Activated CD4-positive, alpha-beta T cell treated with anti-CD3 and anti-CD28 coated beads, Interleukin-2, amount 50 U/mL, for 1 hour (primary cell): ENCODE measurements around the gene SLC2A13.
"Not testable (repeated sequence)": the region's sequence is repeated elsewhere in the genome, so short reads cannot be mapped to it uniquely, and the experiment has no call there.

Experiments used
- DNase-seq: peaks from one replicate; pipeline ENCODE4 v3.0.0-alpha.2; 2020

The SLC2A13 gene

DNA sequence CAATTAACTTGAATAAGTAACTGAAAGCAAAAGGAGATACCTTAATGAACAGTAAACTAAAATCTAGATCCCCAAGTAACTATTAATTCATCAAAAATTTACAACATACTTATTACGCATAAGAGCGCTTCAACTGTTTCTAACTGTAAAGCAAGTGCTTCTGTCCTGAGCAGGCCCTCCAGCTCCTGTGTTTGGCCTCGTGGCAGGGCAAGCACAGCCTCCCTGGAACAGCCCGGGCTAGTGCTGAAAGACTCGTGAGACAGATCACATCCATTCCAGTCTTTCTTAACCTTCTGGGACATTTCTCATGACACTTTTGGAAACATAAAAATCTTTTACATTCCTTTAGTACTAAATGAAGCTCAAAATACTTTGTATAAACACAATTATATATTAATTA lies 307.5 kb downstream of the SLC2A13 start:
- no peak for DNase-seq

DNA sequence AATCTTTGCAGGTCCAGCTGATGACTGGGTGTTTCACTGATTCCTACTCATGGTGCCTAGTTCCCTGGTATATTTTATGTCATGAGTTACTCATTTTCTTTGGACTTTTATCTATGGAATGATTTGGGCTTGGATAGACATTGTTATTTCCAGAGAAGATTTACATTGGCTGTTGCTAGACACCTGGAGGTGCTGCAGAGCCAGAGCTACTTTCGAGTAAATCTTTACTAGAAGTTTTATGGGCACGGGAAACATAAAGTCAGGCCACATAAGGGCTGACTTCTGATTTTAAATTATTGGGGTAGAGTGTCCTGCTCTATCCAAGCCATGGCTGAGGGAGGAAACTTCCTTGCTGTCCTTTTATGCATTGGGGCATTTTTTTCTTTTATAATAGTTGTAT lies 310.4 kb downstream of the SLC2A13 start:
- DNase-seq: no peak

DNA sequence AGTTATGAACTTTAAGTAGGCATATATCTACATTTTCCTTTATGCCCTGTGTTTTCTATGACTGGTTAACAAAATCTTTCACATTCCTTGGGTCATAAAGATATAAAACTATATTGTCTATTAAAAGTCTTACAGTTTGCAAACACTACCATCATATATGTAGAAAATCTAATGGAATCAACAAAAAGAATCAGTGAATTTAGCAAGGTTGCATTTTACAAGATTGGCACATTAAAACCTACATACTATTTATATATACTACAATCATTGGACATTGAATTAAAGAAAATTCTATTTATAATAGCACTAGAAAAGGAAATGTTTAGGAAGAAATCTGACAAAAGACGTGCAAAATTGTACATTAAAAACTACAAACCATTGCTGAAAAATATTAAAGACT lies 312.9 kb downstream of the SLC2A13 start:
- no peak for DNase-seq

GRCh38 chr12:39788239-39788638 lies 317.6 kb downstream of the SLC2A13 start:
- no peak for DNase-seq

GRCh38 chr12:39785814-39786213 lies 320.1 kb downstream of the SLC2A13 start:
- DNase-seq: not testable (repeated sequence)

- DNase-seq: no peak
These were observed 323.8 kb downstream of the SLC2A13 start for GRCh38 chr12:39782026-39782545.

DNA sequence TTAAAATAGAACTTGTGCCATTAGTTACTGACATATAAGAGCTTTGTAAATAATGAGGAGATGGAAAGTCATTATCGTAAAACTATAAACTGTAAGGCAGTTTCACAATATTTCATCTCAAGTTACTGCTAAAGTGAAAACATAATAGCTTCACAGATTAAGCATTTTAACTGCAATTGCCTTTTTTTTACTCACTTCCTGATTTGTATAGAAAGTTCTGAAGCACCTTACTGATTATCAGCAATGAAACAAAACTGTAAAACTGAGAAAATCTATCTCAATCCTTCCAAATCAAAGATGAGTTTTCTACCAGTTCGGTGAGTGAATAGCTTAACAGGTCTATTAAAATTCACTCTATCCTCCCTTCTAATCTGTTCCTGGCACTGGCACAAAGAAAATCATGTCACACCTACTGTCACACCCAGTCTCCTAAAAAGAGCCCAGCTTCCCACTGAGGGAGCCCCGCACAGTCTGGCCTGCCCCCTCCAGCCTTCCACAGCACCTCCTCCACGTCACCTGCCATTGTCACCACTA lies 324.9 kb downstream of the SLC2A13 start:
- no peak for DNase-seq

DNA sequence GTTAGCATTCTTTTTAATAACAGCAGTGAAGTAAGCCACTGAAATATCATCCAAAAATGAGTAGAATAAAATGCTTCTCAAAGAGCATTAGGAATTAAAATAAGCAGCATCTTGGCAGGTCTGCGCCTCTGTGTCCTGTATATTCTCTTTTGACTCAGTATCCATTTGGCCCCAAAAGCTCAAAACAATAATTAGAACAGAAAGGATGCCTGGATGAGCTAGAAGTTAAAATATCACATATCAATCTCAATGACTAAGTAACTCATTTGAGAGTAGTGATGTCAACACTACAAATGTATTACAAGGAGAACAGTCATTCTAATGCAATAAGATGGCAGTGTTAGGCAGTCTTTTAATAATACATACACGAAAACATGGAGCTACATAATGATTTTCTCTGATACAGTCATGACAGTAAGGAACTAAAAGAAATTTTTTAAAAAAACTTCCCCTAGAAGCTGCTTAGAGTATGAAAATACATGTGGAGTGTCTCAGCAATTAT lies 325.4 kb downstream of the SLC2A13 start:
- no peak for DNase-seq

DNA sequence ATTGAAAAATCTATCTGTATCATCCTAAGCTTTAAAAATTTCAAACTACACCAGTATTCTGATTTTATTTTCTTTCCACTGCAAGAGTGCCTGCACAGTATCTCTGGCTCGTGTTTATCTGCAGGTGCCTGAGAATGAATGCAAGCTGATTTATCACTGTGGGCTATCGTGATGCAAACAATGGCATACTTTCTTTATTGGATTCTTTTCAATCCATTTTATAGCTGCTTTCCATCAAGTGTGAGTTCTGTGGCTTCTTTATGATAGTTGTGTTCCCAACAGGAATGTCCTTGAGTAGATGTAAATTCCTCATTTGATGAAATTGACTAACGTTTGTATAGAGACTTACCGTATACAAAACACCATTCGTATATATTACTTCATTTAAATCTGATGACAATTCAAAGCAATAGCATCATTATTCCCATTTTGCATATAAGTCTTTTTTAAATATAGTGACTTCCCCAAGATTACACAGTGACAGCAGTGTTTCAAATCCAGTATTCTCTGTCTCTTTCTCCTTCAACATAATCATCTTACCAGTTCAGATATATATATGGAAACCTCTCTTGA lies 326.0 kb downstream of the SLC2A13 start:
- no peak for DNase-seq

- DNase-seq: no peak
These were observed 328.4 kb downstream of the SLC2A13 start for GRCh38 chr12:39777465-39777864.

DNA sequence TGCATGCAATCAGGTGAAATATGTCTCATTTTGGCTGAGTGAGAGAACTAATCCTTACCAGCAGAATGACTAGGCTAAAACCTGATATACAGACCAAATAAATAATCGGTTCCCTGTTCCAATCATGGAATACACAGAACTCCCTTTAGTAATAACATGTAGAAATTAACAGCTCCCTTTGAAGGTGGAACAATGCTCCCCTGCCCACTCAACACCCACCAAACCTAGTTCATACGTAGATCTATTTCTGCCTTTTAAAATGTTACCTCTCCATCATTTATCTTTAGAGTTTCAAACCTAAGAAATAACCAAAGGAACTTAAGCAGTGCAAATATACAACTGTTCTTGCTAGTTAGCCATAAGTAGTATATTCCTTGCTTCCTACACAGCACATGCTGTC lies 332.6 kb downstream of the SLC2A13 start:
- DNase-seq: no peak

DNA sequence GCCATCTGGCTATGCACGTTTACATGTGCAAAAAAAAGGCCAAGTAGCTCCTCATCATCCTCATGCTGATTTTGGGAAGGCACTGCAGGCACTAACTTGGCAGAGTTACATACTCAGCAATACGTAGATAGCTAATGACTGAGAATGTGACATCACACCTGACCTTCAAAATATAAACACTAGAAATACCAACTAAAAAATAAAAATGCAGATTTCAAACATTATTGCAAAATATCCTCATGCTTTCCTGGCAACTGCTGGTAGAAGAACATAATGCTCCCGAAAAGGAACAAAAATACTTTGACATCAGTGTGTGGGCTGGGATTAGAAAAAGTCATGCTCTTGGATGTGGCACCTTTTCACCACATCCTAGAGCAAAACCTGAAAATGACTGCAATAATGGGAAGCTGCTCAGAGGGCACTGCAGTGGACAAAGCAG lies 333.0 kb downstream of the SLC2A13 start:
- no peak for DNase-seq

DNA sequence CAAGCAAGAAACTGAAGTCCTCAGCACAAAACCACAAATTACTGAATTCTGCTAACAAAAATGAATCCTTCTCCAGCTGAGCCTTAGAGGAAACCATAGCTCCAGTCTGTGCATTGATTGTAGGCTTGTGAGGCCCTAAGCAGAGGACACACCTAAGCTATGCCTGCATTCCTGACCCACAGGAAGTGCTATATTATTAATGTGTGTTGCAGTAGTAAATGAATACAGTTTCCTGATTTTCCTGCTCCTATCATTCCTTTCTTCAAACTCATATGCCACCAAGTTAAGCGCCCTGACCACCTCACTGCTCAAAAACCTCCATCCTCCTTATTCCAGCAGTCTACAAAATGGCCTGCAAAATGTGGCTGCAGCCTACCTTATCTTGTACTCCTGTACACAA lies 334.4 kb downstream of the SLC2A13 start:
- no peak for DNase-seq

- DNase-seq: no peak
These were observed 340.8 kb downstream of the SLC2A13 start for GRCh38 chr12:39764944-39765560.

- no peak for DNase-seq
These were observed 342.1 kb downstream of the SLC2A13 start for GRCh38 chr12:39763890-39764169.

DNA sequence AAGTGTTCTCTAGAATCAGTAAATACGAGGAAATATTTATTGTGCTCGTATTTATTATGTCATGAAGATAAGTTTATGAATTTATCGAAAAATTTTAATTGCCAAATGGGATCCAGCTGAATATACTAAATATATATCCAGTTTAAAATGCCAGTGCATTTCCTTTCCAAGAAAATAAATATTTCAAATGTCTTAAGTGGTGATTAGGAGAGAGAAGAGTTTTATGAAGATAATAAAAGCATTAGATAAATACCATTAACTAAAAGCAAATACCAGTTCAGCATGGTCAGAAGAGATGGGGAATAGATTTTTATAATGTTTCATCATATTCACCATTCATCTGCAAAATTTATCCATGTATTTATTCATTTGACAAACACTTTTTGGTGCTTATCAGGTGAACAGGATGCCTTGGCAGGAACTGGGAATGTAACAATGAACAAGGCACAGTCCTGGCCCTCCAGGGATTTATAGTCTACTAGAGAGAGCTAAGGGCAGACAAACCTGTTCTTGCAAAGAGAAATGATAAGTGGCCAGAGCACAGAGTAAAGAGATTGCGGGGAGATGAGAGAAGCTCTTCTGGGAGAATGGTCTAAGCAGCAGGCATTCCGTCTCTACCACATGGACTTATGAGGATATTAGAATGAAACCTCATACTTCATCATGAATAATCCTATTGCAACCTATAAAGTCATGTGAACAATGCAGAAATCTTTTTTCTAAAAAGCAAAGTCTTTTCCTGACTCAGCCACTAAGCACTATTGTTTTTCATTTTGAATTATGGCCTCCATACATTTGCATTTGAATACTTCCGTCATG lies 342.6 kb downstream of the SLC2A13 start:
- no peak for DNase-seq

DNA sequence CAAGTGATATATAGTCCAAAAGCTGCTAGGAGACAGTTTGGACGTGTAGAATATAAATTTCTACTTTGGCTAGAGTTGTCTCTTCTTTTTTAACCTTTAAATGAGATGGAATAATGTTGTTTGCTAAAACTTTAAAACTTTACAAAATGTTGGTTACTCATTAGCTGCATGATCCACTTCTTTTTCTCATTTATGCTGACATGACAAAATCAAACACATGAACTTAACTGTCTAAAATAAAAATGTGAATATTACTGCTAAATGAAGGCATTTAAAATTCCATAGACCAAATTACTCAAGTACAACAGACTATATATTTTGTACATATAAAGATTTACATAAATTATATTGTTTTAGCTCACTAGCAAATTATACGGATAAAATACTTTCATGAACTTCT lies 350.4 kb downstream of the SLC2A13 start:
- DNase-seq: no peak

GRCh38 chr12:39752482-39753137 lies 353.3 kb downstream of the SLC2A13 start:
- no peak for DNase-seq

- DNase-seq: not testable (repeated sequence)
These were observed 359.7 kb downstream of the SLC2A13 start for GRCh38 chr12:39746151-39746550.

- DNase-seq: no peak
These were observed 362.2 kb downstream of the SLC2A13 start for GRCh38 chr12:39743655-39744054.

- DNase-seq: no peak
These were observed 369.5 kb downstream of the SLC2A13 start for GRCh38 chr12:39736406-39736805.

GRCh38 chr12:39723831-39724230 lies 382.1 kb downstream of the SLC2A13 start:
- DNase-seq: no peak

DNA sequence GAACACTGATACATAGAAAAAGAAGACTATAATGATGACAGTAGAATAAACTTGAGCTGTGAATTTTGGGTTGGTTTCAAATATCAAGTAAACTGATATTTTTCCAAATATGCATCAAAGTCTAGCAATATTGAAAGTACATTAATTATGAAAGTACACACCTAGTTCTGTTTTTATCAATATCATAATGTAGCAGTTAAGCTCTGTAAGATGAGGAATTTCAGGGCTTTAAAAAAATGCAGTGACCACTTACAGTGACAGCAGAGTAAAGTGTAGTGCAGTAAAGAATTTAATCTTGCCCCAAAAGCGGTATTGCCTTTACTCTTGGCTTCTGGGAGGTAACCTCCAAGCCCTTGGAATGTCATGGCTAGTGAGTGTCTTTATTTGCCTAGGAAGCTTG lies 383.4 kb downstream of the SLC2A13 start:
- DNase-seq: no peak
